Left renal pelvis (tissue), 4 donors: ENCODE data around the gene NINJ1. TPM values are rescaled to one million over a fixed set of nuclear protein-coding genes. Genes with fewer than 3 reads are reported as not detected.

Experiments
- polyA plus RNA-seq, 4 donors: library from polyadenylated mRNA; unstranded; fragments of 120-200 nt; gene quantifications; one replicate each; pipeline ENCODE4 v1.2.1, GENCODE V29; 2013; ENCODE audit not compliant: insufficient read length in 4 of 4

NINJ1 gene
- polyA plus RNA-seq, 4 donors = 37.3 to 49.9 (median 40.8) TPM

Other genes starting within 250 kb of the NINJ1 start
- gene FGD3, start 186.7 kb downstream of the NINJ1 start, polyA plus RNA-seq = 1 to 10 TPM; 1.4 to 8.2 (median 4.2) TPM
- gene SUSD3, start 75.5 kb downstream of the NINJ1 start, polyA plus RNA-seq = 1 to 10 TPM; 2.6 to 9.7 (median 7.4) TPM
- 10 to 100 TPM; 15.7 to 24.2 (median 18.5) TPM for gene CARD19, start 38.0 kb downstream of the NINJ1 start, polyA plus RNA-seq
- 10 to 100 TPM; 10.3 to 31.1 (median 21.3) TPM for gene WNK2, start 49.9 kb upstream of the NINJ1 start, polyA plus RNA-seq